Neural cell (in vitro differentiated cells): Measurements from ENCODE around the gene SLC35D3. TPM values are rescaled to one million over a fixed set of nuclear protein-coding genes. Genes with fewer than 3 reads are reported as not detected.
"Not testable (repeated sequence)": the region's sequence is repeated elsewhere in the genome, so short reads cannot be mapped to it uniquely, and the experiment has no call there.

ENCODE experiments used
- H2AFZ ChIP-seq: fragments of 200-600, 300-800 bp; sonication (generic), shearing (Covaris generic); 2 replicates; pipeline ENCODE4 v1.6.0; 2014; ENCODE audit warnings: low read depth, mild to moderate bottlenecking, antibody characterized with exemption, low read length, moderate library complexity
- H3F3A ChIP-seq: fragments of 200-600 bp; shearing (Covaris generic); 2 replicates; pipeline ENCODE4 v1.6.1; 2016; ENCODE audit warnings: mild to moderate bottlenecking, moderate library complexity, mixed read lengths, antibody characterized with exemption, low read length; ENCODE audit not compliant: insufficient read depth, poor library complexity, severe bottlenecking
- H3K27ac ChIP-seq: fragments of 200-600, 300-800 bp; sonication (generic), shearing (Covaris generic); 2 replicates; pipeline ENCODE4 v1.5.1; 2014; ENCODE audit warnings: mild to moderate bottlenecking, low read length, moderate library complexity
- H3K27me3 ChIP-seq: fragments of 300-800, 200-600 bp; sonication (generic), shearing (Covaris generic); 2 replicates; pipeline ENCODE4 v1.6.0; 2014; ENCODE audit warnings: mild to moderate bottlenecking, low read depth, low read length, moderate library complexity; ENCODE audit not compliant: insufficient read depth
- H3K36me3 ChIP-seq: fragments of 300-800, 200-600 bp; sonication (generic), shearing (Covaris generic); 2 replicates; pipeline ENCODE4 v1.5.1; 2014; ENCODE audit warnings: mild to moderate bottlenecking, antibody characterized with exemption, low read length, moderate library complexity; ENCODE audit not compliant: insufficient read depth
- H3K4me2 ChIP-seq: fragments of 300-800, 200-600 bp; sonication (generic), shearing (Covaris generic); 2 replicates; pipeline ENCODE4 v1.6.0; 2014; ENCODE audit warnings: mild to moderate bottlenecking, low read length
- H3K4me3 ChIP-seq: fragments of 300-800, 200-600 bp; sonication (generic), shearing (Covaris generic); 2 replicates; pipeline ENCODE4 v1.5.1; 2014; ENCODE audit warnings: mild to moderate bottlenecking, low read length, moderate library complexity
- H3K79me2 ChIP-seq: fragments of 200-600 bp; shearing (Covaris generic); replicated peaks from 2 replicates; pipeline ENCODE4 v1.6.0; 2014; ENCODE audit warnings: mild to moderate bottlenecking, low read length, moderate library complexity; ENCODE audit not compliant: insufficient read depth
- H3K9ac ChIP-seq: fragments of 300-800, 200-600 bp; sonication (generic), shearing (Covaris generic); 2 replicates; pipeline ENCODE4 v1.6.1; 2016; ENCODE audit warnings: mild to moderate bottlenecking, low read length, mixed read lengths
- H3K9me2 ChIP-seq: fragments of 200-600 bp; shearing (Covaris generic); 2 replicates; pipeline ENCODE4 v1.6.1; 2016; ENCODE audit warnings: mild to moderate bottlenecking, low read length, mixed read lengths; ENCODE audit not compliant: insufficient read depth
- H3K9me3 ChIP-seq: fragments of 200-600, 300-800 bp; sonication (generic), shearing (Covaris generic); 2 replicates; pipeline ENCODE4 v1.6.1; 2016; ENCODE audit warnings: mild to moderate bottlenecking, mixed run types, low read length, moderate library complexity, mixed read lengths
- H4K20me1 ChIP-seq: fragments of 200-600 bp; shearing (Covaris generic); 2 replicates; pipeline ENCODE4 v1.6.1; 2016; ENCODE audit warnings: mild to moderate bottlenecking, mixed run types; ENCODE audit not compliant: insufficient read depth
- EP300 ChIP-seq: fragments of 450-650 bp; conservative IDR thresholded peaks from 2 replicates; pipeline ENCODE4 v1.6.1; 2014; ENCODE audit warnings: antibody characterized with exemption, mild to moderate bottlenecking, moderate library complexity; ENCODE audit not compliant: poor library complexity, severe bottlenecking
- EZH2 ChIP-seq: fragments of 200-600, 300-800 bp; shearing (Covaris generic), sonication (generic); IDR thresholded peaks from 2 replicates; pipeline ENCODE4 v1.6.1; 2014; ENCODE audit warnings: antibody characterized with exemption, low read length, borderline replicate concordance, mild to moderate bottlenecking; ENCODE audit not compliant: insufficient read depth, poor library complexity, severe bottlenecking
- MXI1 ChIP-seq: fragments of 450-650 bp; conservative IDR thresholded peaks from 2 replicates; pipeline ENCODE4 v1.6.1; 2014; ENCODE audit warnings: antibody characterized with exemption, mild to moderate bottlenecking; ENCODE audit not compliant: poor library complexity, severe bottlenecking
- POLR2AphosphoS5 ChIP-seq: IDR thresholded peaks from 2 replicates; pipeline ENCODE4 v1.6.1; 2012
- RAD21 ChIP-seq: fragments of 450-650 bp; conservative IDR thresholded peaks from 2 replicates; pipeline ENCODE4 v1.6.1; 2014; ENCODE audit warnings: antibody characterized with exemption, mild to moderate bottlenecking, moderate library complexity
- SMC3 ChIP-seq: fragments of 450-650 bp; conservative IDR thresholded peaks from 2 replicates; pipeline ENCODE4 v1.6.1; 2014; ENCODE audit warnings: antibody characterized with exemption, mild to moderate bottlenecking, moderate library complexity; ENCODE audit not compliant: poor library complexity
- TAF1 ChIP-seq: IDR thresholded peaks from 2 replicates; pipeline ENCODE4 v1.6.1; 2012; ENCODE audit warnings: low read depth
- polyA minus RNA-seq: library from RNA; depleted of rRNA, polyadenylated mRNA; stranded (reverse); fragments of >200 nt; gene quantifications from 2 replicates; pipeline ENCODE4 v1.2.3, GENCODE V29; 2014
- polyA plus RNA-seq: library from polyadenylated mRNA; depleted of rRNA; stranded (reverse); fragments of >200 nt; gene quantifications from 2 replicates; pipeline ENCODE4 v1.2.3, GENCODE V29; 2014
- TF ChIP-seq, protein P1 (sequence below): IDR thresholded peaks from 2 replicates; pipeline ENCODE4 v1.6.1; 2012; ENCODE audit warnings: borderline replicate concordance
- TF ChIP-seq, protein P2 (sequence below): fragments of 450-650 bp; IDR thresholded peaks from 2 replicates; pipeline ENCODE4 v1.5.1; 2014; ENCODE audit warnings: antibody characterized with exemption, mild to moderate bottlenecking, moderate library complexity; ENCODE audit not compliant: poor library complexity, severe bottlenecking

The SLC35D3 gene, protein sequence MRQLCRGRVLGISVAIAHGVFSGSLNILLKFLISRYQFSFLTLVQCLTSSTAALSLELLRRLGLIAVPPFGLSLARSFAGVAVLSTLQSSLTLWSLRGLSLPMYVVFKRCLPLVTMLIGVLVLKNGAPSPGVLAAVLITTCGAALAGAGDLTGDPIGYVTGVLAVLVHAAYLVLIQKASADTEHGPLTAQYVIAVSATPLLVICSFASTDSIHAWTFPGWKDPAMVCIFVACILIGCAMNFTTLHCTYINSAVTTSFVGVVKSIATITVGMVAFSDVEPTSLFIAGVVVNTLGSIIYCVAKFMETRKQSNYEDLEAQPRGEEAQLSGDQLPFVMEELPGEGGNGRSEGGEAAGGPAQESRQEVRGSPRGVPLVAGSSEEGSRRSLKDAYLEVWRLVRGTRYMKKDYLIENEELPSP
- polyA plus RNA-seq: 0.56 TPM in 1 of 2 replicates, not detected in the other
- 0.23 TPM in 1 of 2 replicates, not detected in the other for polyA minus RNA-seq

DNA sequence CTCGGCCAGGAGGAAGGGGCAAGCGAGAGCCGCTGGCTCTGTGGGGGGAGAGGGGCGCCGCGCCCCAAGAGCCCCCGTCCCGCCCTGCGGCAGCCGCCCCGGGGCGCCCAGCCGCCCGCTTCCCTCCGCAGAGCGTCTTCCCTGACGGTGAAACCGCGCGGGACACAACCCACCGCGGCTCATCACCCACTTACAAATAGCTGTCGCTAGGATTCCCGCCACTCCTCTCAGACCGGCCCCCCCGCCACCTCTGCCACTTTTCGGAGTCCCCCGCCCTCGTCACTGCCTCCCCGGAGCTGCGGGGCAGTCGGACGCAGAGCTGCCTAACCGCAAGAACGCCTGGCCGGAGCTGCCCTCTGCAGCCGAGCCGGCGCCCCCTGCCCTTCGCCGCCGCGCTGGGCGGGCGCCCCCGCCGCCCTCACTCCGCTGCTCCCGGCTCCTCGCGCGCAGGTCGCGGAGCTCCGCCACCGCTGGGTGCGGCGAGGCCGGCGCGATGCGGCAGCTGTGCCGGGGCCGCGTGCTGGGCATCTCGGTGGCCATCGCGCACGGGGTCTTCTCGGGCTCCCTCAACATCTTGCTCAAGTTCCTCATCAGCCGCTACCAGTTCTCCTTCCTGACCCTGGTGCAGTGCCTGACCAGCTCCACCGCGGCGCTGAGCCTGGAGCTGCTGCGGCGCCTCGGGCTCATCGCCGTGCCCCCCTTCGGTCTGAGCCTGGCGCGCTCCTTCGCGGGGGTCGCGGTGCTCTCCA is at the start of gene SLC35D3:
SLC35D3 (plus strand) TSS at position 366 of the 749 bp plus-strand sequence; CDS start at position 494, 128 bp downstream.
- no peaks in the 10 kb centered on the region for H3K9me3 ChIP-seq
- no peaks in the 10 kb centered on the region for H4K20me1 ChIP-seq
- no peaks in the 10 kb centered on the region for H3K79me2 ChIP-seq
- peaks cover 66% of the 10 kb centered on the region for H3K27me3 ChIP-seq
- H3K36me3 ChIP-seq: no peaks in the 10 kb centered on the region
- H3K4me2 ChIP-seq: peak within 1 kb of the TSS; percentile 70
- peak within 1 kb of the TSS; percentile 41 for H3K9ac ChIP-seq
- no peaks in the 10 kb centered on the region for H3K9me2 ChIP-seq
- H2AFZ ChIP-seq: no peak within 1 kb of the TSS
- no peak within 1 kb of the TSS for H3K27ac ChIP-seq
- H3F3A ChIP-seq: no peaks in the 10 kb centered on the region
- TF ChIP-seq, protein P1, sequence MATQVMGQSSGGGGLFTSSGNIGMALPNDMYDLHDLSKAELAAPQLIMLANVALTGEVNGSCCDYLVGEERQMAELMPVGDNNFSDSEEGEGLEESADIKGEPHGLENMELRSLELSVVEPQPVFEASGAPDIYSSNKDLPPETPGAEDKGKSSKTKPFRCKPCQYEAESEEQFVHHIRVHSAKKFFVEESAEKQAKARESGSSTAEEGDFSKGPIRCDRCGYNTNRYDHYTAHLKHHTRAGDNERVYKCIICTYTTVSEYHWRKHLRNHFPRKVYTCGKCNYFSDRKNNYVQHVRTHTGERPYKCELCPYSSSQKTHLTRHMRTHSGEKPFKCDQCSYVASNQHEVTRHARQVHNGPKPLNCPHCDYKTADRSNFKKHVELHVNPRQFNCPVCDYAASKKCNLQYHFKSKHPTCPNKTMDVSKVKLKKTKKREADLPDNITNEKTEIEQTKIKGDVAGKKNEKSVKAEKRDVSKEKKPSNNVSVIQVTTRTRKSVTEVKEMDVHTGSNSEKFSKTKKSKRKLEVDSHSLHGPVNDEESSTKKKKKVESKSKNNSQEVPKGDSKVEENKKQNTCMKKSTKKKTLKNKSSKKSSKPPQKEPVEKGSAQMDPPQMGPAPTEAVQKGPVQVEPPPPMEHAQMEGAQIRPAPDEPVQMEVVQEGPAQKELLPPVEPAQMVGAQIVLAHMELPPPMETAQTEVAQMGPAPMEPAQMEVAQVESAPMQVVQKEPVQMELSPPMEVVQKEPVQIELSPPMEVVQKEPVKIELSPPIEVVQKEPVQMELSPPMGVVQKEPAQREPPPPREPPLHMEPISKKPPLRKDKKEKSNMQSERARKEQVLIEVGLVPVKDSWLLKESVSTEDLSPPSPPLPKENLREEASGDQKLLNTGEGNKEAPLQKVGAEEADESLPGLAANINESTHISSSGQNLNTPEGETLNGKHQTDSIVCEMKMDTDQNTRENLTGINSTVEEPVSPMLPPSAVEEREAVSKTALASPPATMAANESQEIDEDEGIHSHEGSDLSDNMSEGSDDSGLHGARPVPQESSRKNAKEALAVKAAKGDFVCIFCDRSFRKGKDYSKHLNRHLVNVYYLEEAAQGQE: no peak
- TF ChIP-seq EZH2 (no peak), MXI1 (no peak)
- peak within 1 kb of the TSS; percentile 83 for H3K4me3 ChIP-seq

DNA sequence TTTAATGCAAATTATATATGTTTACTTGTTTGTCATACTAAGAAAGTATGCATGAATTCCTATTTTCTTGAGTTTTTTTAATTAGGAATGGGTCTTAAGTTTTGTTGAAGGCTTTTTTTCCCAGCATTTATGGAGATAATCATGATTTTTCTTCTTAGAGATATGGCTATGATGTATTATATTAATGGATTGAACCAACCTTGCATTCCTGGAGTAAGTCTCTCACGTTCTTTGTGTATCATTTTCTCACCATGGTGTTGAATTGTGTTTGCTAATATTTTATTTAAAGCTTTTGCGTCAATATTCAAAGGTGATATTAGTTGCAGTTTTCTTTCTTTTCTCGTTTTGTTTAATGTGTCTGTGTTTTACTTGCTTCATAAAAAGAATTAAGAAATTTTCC is 48.4 kb upstream of the SLC35D3 start:
- Histone ChIP-seq H3K27ac (no peak overlapping the region), H3K36me3 (no peaks in the 10 kb centered on the region), H3K4me3 (no peak overlapping the region), H3K27me3 (no peaks in the 10 kb centered on the region), H4K20me1 (no peaks in the 10 kb centered on the region), H2AFZ (no peak overlapping the region), H3K9me3 (no peaks in the 10 kb centered on the region), H3K4me2 (no peak overlapping the region), H3K9me2 (no peaks in the 10 kb centered on the region), H3F3A (no peaks in the 10 kb centered on the region), H3K9ac (no peak overlapping the region), H3K79me2 (no peaks in the 10 kb centered on the region)
- no peak for TF ChIP-seq EP300
- TF ChIP-seq RAD21: no peak
- TF ChIP-seq, protein P2, sequence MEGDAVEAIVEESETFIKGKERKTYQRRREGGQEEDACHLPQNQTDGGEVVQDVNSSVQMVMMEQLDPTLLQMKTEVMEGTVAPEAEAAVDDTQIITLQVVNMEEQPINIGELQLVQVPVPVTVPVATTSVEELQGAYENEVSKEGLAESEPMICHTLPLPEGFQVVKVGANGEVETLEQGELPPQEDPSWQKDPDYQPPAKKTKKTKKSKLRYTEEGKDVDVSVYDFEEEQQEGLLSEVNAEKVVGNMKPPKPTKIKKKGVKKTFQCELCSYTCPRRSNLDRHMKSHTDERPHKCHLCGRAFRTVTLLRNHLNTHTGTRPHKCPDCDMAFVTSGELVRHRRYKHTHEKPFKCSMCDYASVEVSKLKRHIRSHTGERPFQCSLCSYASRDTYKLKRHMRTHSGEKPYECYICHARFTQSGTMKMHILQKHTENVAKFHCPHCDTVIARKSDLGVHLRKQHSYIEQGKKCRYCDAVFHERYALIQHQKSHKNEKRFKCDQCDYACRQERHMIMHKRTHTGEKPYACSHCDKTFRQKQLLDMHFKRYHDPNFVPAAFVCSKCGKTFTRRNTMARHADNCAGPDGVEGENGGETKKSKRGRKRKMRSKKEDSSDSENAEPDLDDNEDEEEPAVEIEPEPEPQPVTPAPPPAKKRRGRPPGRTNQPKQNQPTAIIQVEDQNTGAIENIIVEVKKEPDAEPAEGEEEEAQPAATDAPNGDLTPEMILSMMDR: no peak
- no peak for TF ChIP-seq SMC3
- no peak for TF ChIP-seq EZH2
- no peak for TF ChIP-seq MXI1
- no peak for TF ChIP-seq TAF1
- TF ChIP-seq POLR2AphosphoS5: no peak
- TF ChIP-seq, protein P1: no peak

DNA sequence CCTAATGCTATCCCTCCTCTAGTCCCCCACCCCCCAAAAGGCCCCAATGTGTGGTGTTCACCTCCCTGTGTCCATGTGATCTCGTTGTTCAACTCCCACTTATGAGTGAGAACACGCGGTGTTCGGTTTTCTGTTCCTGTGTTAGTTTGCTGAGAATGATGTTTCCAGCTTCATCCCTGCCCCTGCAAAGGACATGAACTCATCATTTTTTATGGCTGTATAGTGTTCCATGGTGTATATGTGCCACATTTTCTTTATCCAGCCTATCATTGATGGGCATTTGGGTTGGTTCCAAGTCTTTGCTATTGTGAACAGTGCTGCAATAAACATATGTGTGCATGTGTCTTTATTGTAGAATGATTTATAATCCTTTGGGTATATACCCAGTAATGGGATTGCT is 45.6 kb upstream of the SLC35D3 start:
- H3K9me2 ChIP-seq, H3K79me2 ChIP-seq, H3K4me2 ChIP-seq, H3K36me3 ChIP-seq, H3K9me3 ChIP-seq, H3K9ac ChIP-seq, H3K27ac ChIP-seq, H2AFZ ChIP-seq, H4K20me1 ChIP-seq, H3K27me3 ChIP-seq, H3K4me3 ChIP-seq, H3F3A ChIP-seq: not testable (repeated sequence)
